B cell (primary cell): Measurements from ENCODE around the gene PRSS8. TPM values are rescaled to one million over a fixed set of nuclear protein-coding genes. Genes with fewer than 3 reads are reported as not detected.
A peak's percentile ranks its signal among the peaks of the same experiment; 100 is the strongest.

Experiments
- ATAC-seq: fragments of 200-7000 bp; cut with Tn5 transposase; one replicate; pipeline ENCODE4 v1.10.0; 2021; ENCODE audit warnings: low read depth, mild to moderate bottlenecking, moderate number of reproducible peaks, moderate library complexity
- CTCF ChIA-PET: fragments of 350-600 bp; sonication (Branson Sonifier 250); formaldehyde crosslinking; loops from one replicate; lab custom pipeline; 2021; ENCODE audit warnings: antibody characterized with exemption, inconsistent platforms; lab: Charles Lee
- POLR2A ChIA-PET: fragments of 350-600 bp; sonication (Branson Sonifier 250); formaldehyde crosslinking; loops from one replicate; lab custom pipeline; 2021; ENCODE audit warnings: antibody characterized with exemption; lab: Charles Lee
- DNase-seq: peaks from one replicate; pipeline ENCODE4 v3.0.0; 2013
- H2AFZ ChIP-seq: 2 replicates; pipeline ENCODE4 v1.6.1; 2012; ENCODE audit warnings: mild to moderate bottlenecking, low read depth, low read length; ENCODE audit not compliant: insufficient read depth, poor library complexity, severe bottlenecking
- H3K27ac ChIP-seq, 2 donors: 1 replicate in 1 of 2; 2 replicates in 1 of 2; pipeline ENCODE4 v1.5.1; 2012 to 2013; ENCODE audit warnings: low read length in 2 of 2, mild to moderate bottlenecking in 2 of 2, moderate library complexity in 1 of 2
- H3K27me3 ChIP-seq, 4 experiments: fragments of 200-600 bp in 1 of 4; sonication (generic) in 1 of 4; replicated peaks in 1 of 4; 1 replicate in 2 of 4; 2 replicates in 2 of 4; pipeline versions ENCODE4 v1.6.1 to v1.7.0; 2013 to 2016; ENCODE audit warnings: low read length in 3 of 4, mild to moderate bottlenecking in 2 of 4, mixed read lengths in 1 of 4, moderate library complexity in 1 of 4; ENCODE audit not compliant: insufficient read depth in 4 of 4, control insufficient read depth in 3 of 4; ENCODE audit errors: control extremely low read depth in 1 of 4
- H3K36me3 ChIP-seq, 2 experiments: replicated peaks in 1 of 2; 1 replicate in 1 of 2; 2 replicates in 1 of 2; pipeline versions ENCODE4 v1.6.1 to v1.7.1; 2013; ENCODE audit warnings: low read length in 1 of 2; ENCODE audit not compliant: insufficient read depth in 2 of 2, control insufficient read depth in 1 of 2; ENCODE audit errors: control extremely low read depth in 1 of 2, extremely low read depth in 1 of 2
- H3K4me1 ChIP-seq, 2 donors: fragments of 200-600 bp in 1 of 2; sonication (generic) in 1 of 2; 1 replicate in 1 of 2; 2 replicates in 1 of 2; pipeline versions ENCODE4 v1.5.1 to v1.6.1; 2013 to 2017; ENCODE audit warnings: low read length in 2 of 2; ENCODE audit not compliant: control insufficient read depth in 2 of 2, insufficient read depth in 2 of 2
- H3K4me2 ChIP-seq: replicated peaks from 2 replicates; pipeline ENCODE3; 2012; ENCODE audit warnings: mild to moderate bottlenecking, low read depth, low read length; ENCODE audit not compliant: poor library complexity, severe bottlenecking
- H3K4me3 ChIP-seq, 5 experiments: fragments of 200-600 bp in 1 of 5; sonication (generic) in 1 of 5; 1 replicate in 3 of 5; 2 replicates in 2 of 5; pipeline versions ENCODE4 v1.5.1 to v1.7.0; 2011 to 2016; ENCODE audit warnings: low read length in 4 of 5, mild to moderate bottlenecking in 4 of 5, low read depth in 2 of 5, control low read depth in 1 of 5, moderate library complexity in 1 of 5; ENCODE audit not compliant: insufficient read depth in 1 of 5; ENCODE audit errors: control extremely low read depth in 1 of 5, extremely low read depth in 1 of 5
- H3K79me2 ChIP-seq: fragments of 200-600 bp; sonication (generic); one replicate; pipeline ENCODE4 v1.6.0; 2016; ENCODE audit warnings: low read length; ENCODE audit not compliant: control insufficient read depth, insufficient read depth
- H3K9ac ChIP-seq: fragments of 200-600 bp; sonication (generic); 2 replicates; pipeline ENCODE4 v1.6.1; 2017; ENCODE audit warnings: mild to moderate bottlenecking, low read length, moderate library complexity
- H3K9me3 ChIP-seq, 3 donors: one replicate each; pipeline versions ENCODE4 v1.6.1 to v1.7.1; 2013; ENCODE audit warnings: low read length in 2 of 3; ENCODE audit not compliant: control insufficient read depth in 2 of 3, insufficient read depth in 1 of 3; ENCODE audit errors: control extremely low read depth in 1 of 3
- H4K20me1 ChIP-seq: 2 replicates; pipeline ENCODE4 v1.6.0; 2012; ENCODE audit warnings: mild to moderate bottlenecking, low read length; ENCODE audit not compliant: insufficient read depth, control insufficient read depth, poor library complexity, severe bottlenecking
- H3K27ac Mint-ChIP-seq: one replicate; pipeline ENCODE4 v1.8.0; 2021; ENCODE audit warnings: mixed read lengths
- H3K27me3 Mint-ChIP-seq: one replicate; pipeline ENCODE4 v1.8.0; 2021; ENCODE audit warnings: mixed read lengths
- H3K4me1 Mint-ChIP-seq: one replicate; pipeline ENCODE4 v1.8.0; 2021; ENCODE audit warnings: mixed read lengths
- H3K4me3 Mint-ChIP-seq: one replicate; pipeline ENCODE4 v1.8.0; 2021; ENCODE audit warnings: mixed read lengths
- H3K9me3 Mint-ChIP-seq: one replicate; pipeline ENCODE4 v1.8.0; 2022; ENCODE audit warnings: mixed read lengths; ENCODE audit not compliant: insufficient read depth
- CTCF ChIP-seq: fragments of 200-600 bp; IDR thresholded peaks from one replicate; pipeline ENCODE4 v1.8.0; 2022; ENCODE audit warnings: antibody characterized with exemption, mild to moderate bottlenecking
- EZH2 ChIP-seq: IDR thresholded peaks from 2 replicates; pipeline ENCODE4 v1.6.1; 2012; ENCODE audit warnings: borderline replicate concordance, low read depth, mild to moderate bottlenecking, moderate library complexity, low read length; ENCODE audit not compliant: insufficient read depth, poor library complexity, severe bottlenecking
- WGBS: methylation state at CpG from one replicate; pipeline ENCODE4 v1.1.5; 2013; ENCODE audit warnings: missing lambda C conversion rate; ENCODE audit not compliant: insufficient coverage; 5-methylcytosine and 5-hydroxymethylcytosine counted together
- intact Hi-C: fragments of 100-400 bp; cut with micrococcal nuclease; formaldehyde crosslinking; loops from one replicate; pipeline ENCODE4 v1.10.0; 2022
- polyA plus RNA-seq: library from polyadenylated mRNA; depleted of rRNA; stranded (reverse); fragments of >200 nt; gene quantifications from 2 replicates; pipeline ENCODE4 v1.2.3, GENCODE V29; 2012
- total RNA-seq, 2 donors: library from RNA; stranded (reverse); fragments of 120-200 nt in 1 of 2; gene quantifications; 1 replicate in 1 of 2; 2 replicates in 1 of 2; pipeline versions ENCODE4 v1.2.3 to v1.2.4, GENCODE V29; 2013 to 2022

Gene PRSS8
- total and polyA plus RNA-seq, 2 donors (not counting 1 experiment from before 2014, with no cell fraction given), result not detected

DNA sequence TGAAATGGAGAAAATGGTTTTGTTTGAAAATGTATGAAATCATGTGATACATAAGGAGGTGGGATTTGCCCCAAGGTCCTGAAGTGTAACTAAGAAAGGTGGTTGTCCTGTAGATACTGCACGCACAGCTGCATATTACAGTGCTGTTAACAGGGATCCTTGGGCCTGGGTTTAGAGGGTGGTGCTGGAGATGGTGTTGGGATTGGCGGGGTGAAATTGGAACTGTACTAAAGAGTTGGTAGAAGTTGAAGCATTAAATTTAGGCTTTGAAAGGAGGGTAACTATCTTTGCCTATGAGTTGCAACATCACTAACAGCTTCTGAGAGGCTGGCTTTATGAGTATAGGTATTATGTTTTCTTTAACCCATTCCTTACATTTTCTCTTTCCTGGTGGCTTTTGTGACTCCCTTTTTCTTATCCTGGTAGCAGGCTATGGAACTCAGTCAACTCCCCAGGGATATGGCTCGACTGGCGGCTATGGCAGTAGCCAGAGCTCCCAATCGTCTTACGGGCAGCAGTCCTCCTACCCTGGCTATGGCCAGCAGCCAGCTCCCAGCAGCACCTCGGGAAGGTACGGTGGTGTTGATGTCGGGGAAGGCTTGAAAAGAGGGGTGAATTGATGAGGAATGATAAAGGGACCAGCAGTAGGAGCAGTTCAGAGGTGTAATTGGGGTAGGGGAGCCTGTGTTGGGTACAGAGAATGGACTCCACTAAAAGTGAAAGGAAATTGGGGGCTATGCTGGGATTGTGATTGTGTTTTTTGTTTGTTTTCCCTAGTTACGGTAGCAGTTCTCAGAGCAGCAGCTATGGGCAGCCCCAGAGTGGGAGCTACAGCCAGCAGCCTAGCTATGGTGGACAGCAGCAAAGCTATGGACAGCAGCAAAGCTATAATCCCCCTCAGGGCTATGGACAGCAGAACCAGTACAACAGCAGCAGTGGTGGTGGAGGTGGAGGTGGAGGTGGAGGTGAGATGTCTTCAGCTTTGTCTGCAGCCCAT lies 48.2 kb upstream of the PRSS8 start:
- Histone ChIP-seq H3K4me2 (no peak overlapping the region), H3K9ac (no peak overlapping the region), H3K4me1 (peaks cover 22 to 37% of the 10 kb centered on the region in 2 donors), H3K27me3 (no peaks in the 10 kb centered on the region), H3K27ac (no peak overlapping the region), H3K36me3 (peaks cover 13 to 65% of the 10 kb centered on the region in 2 experiments), H4K20me1 (peaks cover 81% of the 10 kb centered on the region), H2AFZ (no peak overlapping the region), H3K4me3 (no peak overlapping the region), H3K79me2 (peaks cover 78% of the 10 kb centered on the region), H3K9me3 (no peaks in the 10 kb centered on the region)
- Mint-ChIP-seq H3K4me1 (peaks cover 58% of the 10 kb centered on the region), H3K27me3 (no peaks in the 10 kb centered on the region), H3K27ac (peak overlapping the region; percentile 4), H3K4me3 (peak overlapping the region; percentile 4), H3K9me3 (no peaks in the 10 kb centered on the region)
- POLR2A ChIA-PET, result interaction anchor here (0.9 to 1.1 kb wide), 3 partner anchors 10 to 19 kb away, joined by 3 to 7 read pairs (median 3); partner anchors contain the start of gene PYCARD
- ATAC-seq (no peak), DNase-seq (no peak)
- TF ChIP-seq EZH2, result no peak
- TF ChIP-seq CTCF, result no peak
- intact Hi-C loops, result loop anchor here (10.0 kb wide), 2 partner anchors 79 to 691 kb away; partner anchors contain the start of genes BCKDK and ZNF267
- WGBS, result 98% methylated on average over 9 of the region's 10 CpGs
- CTCF ChIA-PET, result interaction anchor here (1.0 to 2.5 kb wide), 3 partner anchors 41 to 309 kb away, joined by 3 to 12 read pairs (median 6); no protein-coding TSS in a partner anchor
